GM12891 (cell line): ENCODE measurements around the gene INTS2.
A peak's percentile ranks its signal among the peaks of the same experiment; 100 is the strongest.
"Not testable (repeated sequence)": the region's sequence is repeated elsewhere in the genome, so short reads cannot be mapped to it uniquely, and the experiment has no call there.

ENCODE experiments used
- DNase-seq: peaks from one replicate; pipeline ENCODE4 v3.0.0; 2011; ENCODE audit warnings: low spot score; ENCODE audit not compliant: insufficient read length
- FAIRE-seq: peaks from 2 replicates; lab custom pipeline; 2011; peaks lifted over from hg19 to GRCh38; lab: Jason Lieb, UNC
- PAX5 ChIP-seq: IDR thresholded peaks from 2 replicates; pipeline ENCODE4 v1.6.1; 2011; ENCODE audit warnings: low read length, moderate library complexity, mild to moderate bottlenecking; ENCODE audit not compliant: insufficient read depth, severe bottlenecking
- POLR2A ChIP-seq: IDR thresholded peaks from 2 replicates; pipeline ENCODE4 v1.6.1; 2011; ENCODE audit warnings: low read depth, low read length, control low read depth
- POLR2AphosphoS5 ChIP-seq: IDR thresholded peaks from 2 replicates; pipeline ENCODE4 v1.6.1; 2011; ENCODE audit warnings: low read depth, low read length, control low read depth
- POU2F2 ChIP-seq: IDR thresholded peaks from 2 replicates; pipeline ENCODE4 v1.6.1; 2011; ENCODE audit warnings: low read depth, mild to moderate bottlenecking, control low read depth, low read length, moderate library complexity
- SPI1 ChIP-seq: IDR thresholded peaks from 2 replicates; pipeline ENCODE4 v1.6.1; 2011; ENCODE audit warnings: low read depth, low read length, control low read depth
- TAF1 ChIP-seq: IDR thresholded peaks from 2 replicates; pipeline ENCODE4 v1.6.1; 2011; ENCODE audit warnings: low read depth, low read length, control low read depth

The INTS2 gene

GRCh38 chr17:61875804-61876203 is 52.0 kb downstream of the INTS2 start:
- FAIRE-seq = no peak
- TF ChIP-seq POU2F2 (no peak), TAF1 (no peak), POLR2AphosphoS5 (no peak), POLR2A (no peak), PAX5 (no peak), SPI1 (no peak)
- no peak for DNase-seq

- no peak for DNase-seq
- FAIRE-seq = no peak
- TF ChIP-seq PAX5 (no peak), SPI1 (no peak), POU2F2 (no peak), POLR2AphosphoS5 (no peak), TAF1 (no peak), POLR2A (no peak)
Measured at GRCh38 chr17:61875285-61875684, 52.5 kb downstream of the INTS2 start.

GRCh38 chr17:61874075-61874474 is 53.7 kb downstream of the INTS2 start:
- DNase-seq (no peak), FAIRE-seq (no peak)
- TF ChIP-seq POLR2A (no peak), POLR2AphosphoS5 (no peak), TAF1 (no peak), PAX5 (no peak), POU2F2 (no peak), SPI1 (no peak)

- TF ChIP-seq PAX5 (no peak), POU2F2 (no peak), POLR2AphosphoS5 (no peak), POLR2A (no peak)
- FAIRE-seq (no peak), DNase-seq (no peak)
Measured at GRCh38 chr17:61872099-61872498, 55.7 kb downstream of the INTS2 start.

GRCh38 chr17:61869138-61869537 is 58.6 kb downstream of the INTS2 start:
- DNase-seq = no peak
- no peak for FAIRE-seq
- TF ChIP-seq POLR2A (no peak), TAF1 (no peak), SPI1 (no peak), POU2F2 (no peak), POLR2AphosphoS5 (no peak), PAX5 (no peak)

- TF ChIP-seq PAX5 = no peak
- no peak for TF ChIP-seq POLR2A
- no peak for TF ChIP-seq TAF1
- no peak for TF ChIP-seq POLR2AphosphoS5
- no peak for TF ChIP-seq SPI1
- TF ChIP-seq POU2F2 = no peak
- DNase-seq (no peak), FAIRE-seq (no peak)
Measured at GRCh38 chr17:61868074-61868473, 59.7 kb downstream of the INTS2 start.

GRCh38 chr17:61867033-61867432 is 60.7 kb downstream of the INTS2 start:
- TF ChIP-seq PAX5 (no peak), POU2F2 (no peak), SPI1 (no peak)
- FAIRE-seq (no peak), DNase-seq (no peak)

- TF ChIP-seq POLR2A (no peak), TAF1 (no peak), POU2F2 (no peak), PAX5 (no peak)
- DNase-seq = no peak
- no peak for FAIRE-seq
Measured at GRCh38 chr17:61863801-61864126, 64.0 kb downstream of the INTS2 start.

GRCh38 chr17:61862975-61863800 is 64.6 kb downstream of the INTS2 start, which contains the start of gene BRIP1:
Gene BRIP1 (minus strand): TSS chr17:61863528. CDS start chr17:61861539, 1,989 bp downstream.
- peak; percentile 55; the same call in 1 of the 2 replicates for TF ChIP-seq POU2F2
- no peak for TF ChIP-seq SPI1
- TF ChIP-seq POLR2A = peak; percentile 74; the same call in 1 of the 2 replicates
- peak; percentile 81 for TF ChIP-seq POLR2AphosphoS5
- no peak for TF ChIP-seq PAX5
- peak; percentile 66; the same call in 1 of the 2 replicates for TF ChIP-seq TAF1
- peak; percentile 92 for FAIRE-seq
- peak; percentile 72 for DNase-seq

- no peak for TF ChIP-seq POU2F2
- no peak for TF ChIP-seq TAF1
- TF ChIP-seq POLR2A = no peak
- no peak for TF ChIP-seq PAX5
- no peak for TF ChIP-seq POLR2AphosphoS5
- no peak for TF ChIP-seq SPI1
Measured at GRCh38 chr17:61862105-61862574, 65.6 kb downstream of the INTS2 start.

GRCh38 chr17:61860397-61860796 is 67.4 kb downstream of the INTS2 start:
- FAIRE-seq, DNase-seq: not testable (repeated sequence)

More at GRCh38 chr17:61862105-61862574, 65.6 kb downstream of the INTS2 start:
- DNase-seq (no peak), FAIRE-seq (peak; percentile 35)

- TF ChIP-seq POLR2AphosphoS5 (no peak), POLR2A (no peak), POU2F2 (no peak), SPI1 (no peak), PAX5 (no peak), TAF1 (no peak)
- FAIRE-seq (no peak), DNase-seq (no peak)
Measured at GRCh38 chr17:61856035-61856434, 71.7 kb downstream of the INTS2 start.
